GM21526 (cell line): Measurements from ENCODE around the gene ENTPD6.
"Not testable (repeated sequence)": the region's sequence is repeated elsewhere in the genome, so short reads cannot be mapped to it uniquely, and the experiment has no call there.

Source experiments
- ATAC-seq: cut with Tn5 transposase; IDR thresholded peaks from one replicate; pipeline ENCODE4 v1.9.1; 2021; ENCODE audit warnings: moderate library complexity; ENCODE audit not compliant: unreplicated experiment, low FRiP score

ENTPD6 gene

GRCh38 chr20:25238319-25239037, 43.0 kb downstream of the ENTPD6 start:
- no peak for ATAC-seq

- peak; percentile 58 for ATAC-seq
Observed at GRCh38 chr20:25239387-25240370, 44.2 kb downstream of the ENTPD6 start.

DNA sequence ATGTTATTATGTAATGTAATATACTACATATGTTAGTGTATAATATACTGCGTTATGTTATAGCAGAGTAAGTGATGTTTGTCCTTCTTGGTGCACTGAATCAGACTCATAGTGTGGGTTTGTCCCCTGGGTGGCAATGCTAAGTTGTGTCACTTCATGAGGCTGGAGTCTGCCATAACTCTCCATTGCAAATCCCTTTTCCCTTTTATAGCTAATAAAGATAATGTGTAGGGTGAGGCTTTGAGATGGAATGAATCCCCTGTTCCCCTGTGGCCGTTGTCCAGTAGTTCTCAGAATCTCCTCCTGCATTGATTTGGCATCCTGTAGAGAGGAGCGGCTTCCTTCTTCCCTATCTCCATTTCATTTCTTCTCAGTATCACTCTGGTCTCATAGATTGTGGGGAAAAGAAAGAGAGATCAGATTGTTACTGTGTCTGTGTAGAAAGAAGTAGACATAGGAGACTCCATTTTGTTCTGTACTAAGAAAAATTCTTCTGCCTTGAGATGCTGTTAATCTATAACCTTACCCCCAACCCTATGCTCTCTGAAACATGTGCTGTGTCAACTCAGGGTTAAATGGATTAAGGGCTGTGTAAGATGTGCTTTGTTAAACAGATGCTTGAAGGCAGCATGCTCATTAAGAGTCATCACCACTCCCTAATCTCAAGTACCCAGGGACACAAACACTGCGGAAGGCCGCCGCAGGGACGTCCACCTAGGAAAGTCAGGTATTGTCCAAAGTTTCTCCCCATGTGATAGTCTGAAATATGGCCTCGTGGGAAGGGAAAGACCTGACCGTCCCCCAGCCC, 45.5 kb downstream of the ENTPD6 start:
- ATAC-seq = not testable (repeated sequence)

GRCh38 chr20:25241659-25241955, 46.1 kb downstream of the ENTPD6 start:
- not testable (repeated sequence) for ATAC-seq

- no peak for ATAC-seq
Observed at GRCh38 chr20:25242231-25242630, 46.7 kb downstream of the ENTPD6 start.

GRCh38 chr20:25243416-25243979, 48.0 kb downstream of the ENTPD6 start:
- ATAC-seq = no peak

DNA sequence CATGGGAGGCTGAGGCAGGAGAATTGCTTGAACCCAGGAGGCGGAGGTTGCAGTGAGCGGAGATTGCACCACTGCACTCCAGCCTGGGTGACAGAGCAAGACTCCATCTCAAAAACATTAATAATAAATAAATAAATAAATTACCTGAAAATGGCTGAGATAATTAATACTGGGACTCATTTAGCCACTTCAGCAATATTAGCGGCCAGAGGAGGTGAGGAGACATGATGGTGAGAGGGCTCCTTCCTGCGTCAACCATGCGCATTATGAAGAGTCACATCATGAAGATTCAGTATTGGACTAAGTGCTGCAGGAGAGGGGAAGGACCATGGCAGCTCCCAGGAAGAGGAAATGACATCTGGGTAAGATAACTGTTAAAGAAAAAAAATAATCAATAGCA, 49.5 kb downstream of the ENTPD6 start:
- ATAC-seq = no peak

- ATAC-seq = no peak
Observed at GRCh38 chr20:25245461-25245860, 49.9 kb downstream of the ENTPD6 start.

DNA sequence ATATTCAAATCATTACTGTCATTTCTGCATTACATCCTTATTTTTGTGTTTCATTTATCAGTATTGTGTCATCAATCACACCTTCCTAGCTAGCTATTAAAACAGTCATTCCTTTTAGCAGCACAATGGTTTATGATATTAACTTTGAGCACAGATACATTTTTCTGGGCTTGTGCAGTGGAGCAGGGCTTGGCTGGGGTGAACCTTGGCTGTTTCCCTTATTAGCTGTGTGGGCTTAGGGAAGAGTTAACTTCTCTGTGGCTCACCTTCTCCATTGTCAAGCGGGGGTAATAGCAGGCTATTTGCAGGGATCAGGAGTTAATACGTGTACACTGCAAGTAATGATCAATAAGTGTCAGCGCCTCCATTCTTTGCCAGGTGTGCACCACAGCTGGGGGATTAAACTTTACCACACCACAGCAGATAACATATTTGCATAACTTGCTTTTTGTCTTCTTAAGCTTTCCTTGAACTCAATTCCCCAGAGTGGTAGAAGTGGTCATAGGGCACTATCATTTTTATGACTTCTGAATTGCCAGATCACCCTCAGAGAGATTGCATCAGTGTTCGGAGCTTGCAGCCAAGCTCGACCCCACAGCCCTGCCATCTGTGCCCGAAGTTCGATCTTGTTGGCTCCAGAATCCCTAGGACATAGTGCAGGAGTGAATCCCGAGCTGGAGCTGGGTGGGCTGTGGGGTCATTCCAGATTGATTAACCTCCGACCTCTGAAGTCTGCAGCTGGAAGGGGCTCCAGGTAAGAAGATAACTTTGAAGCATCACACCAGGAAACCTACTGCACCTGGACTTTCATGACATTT, 50.9 kb downstream of the ENTPD6 start:
- no peak for ATAC-seq

DNA sequence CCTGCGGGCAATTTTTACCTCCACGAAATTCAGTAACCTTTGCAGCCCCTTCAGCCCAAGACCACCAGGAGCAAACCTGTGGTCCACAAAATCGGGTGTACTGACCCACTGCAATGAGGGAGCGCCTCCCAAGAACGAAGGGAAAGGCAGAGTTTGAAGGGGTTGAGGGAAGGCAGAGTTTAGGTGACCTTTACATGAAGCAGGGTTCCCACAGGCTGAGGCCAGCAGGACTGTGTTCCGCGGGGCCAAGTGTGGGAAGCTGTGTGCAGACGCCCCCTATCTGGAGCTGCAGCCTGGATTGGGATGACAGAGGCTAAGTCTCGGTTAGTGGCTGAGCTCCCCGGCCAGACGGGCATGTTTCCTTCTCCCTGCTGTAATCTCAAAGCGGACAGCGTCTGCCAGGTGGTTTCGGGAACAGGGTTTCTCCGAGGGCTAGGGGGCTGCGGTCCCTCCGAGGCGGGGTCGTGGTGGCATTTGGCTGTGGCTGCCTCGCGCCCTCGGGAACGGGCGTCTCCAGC, 51.5 kb downstream of the ENTPD6 start:
- no peak for ATAC-seq

DNA sequence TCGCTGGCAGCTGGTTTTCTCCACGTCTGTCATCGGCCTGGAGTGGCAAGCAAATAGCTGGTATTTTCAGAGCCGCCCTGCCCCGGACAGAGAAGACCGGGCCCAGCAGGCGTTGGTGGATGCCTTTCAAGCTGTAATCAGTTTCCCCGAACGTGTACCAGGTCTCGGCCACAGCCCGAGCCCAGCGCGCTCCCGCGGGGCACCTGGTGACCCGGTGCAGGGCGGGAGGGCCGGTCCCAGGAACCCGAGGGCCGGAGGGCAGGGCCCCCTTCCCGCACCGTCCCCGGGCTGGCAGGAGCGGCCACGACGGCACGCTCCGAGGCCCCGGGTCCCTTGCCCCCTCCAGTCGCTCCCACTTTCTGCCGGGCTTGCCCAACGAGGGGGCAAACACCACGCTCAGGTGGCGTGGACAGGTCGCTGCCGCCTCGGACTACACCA, 52.0 kb downstream of the ENTPD6 start:
- peak; percentile 32 for ATAC-seq

GRCh38 chr20:25247956-25248785, 52.7 kb downstream of the ENTPD6 start, which contains the start of gene PYGB:
Gene PYGB, plus strand, starts transcription at chr20:25248085. Its CDS starts 94 bp downstream, at chr20:25248179.
- ATAC-seq = peak; percentile 68

DNA sequence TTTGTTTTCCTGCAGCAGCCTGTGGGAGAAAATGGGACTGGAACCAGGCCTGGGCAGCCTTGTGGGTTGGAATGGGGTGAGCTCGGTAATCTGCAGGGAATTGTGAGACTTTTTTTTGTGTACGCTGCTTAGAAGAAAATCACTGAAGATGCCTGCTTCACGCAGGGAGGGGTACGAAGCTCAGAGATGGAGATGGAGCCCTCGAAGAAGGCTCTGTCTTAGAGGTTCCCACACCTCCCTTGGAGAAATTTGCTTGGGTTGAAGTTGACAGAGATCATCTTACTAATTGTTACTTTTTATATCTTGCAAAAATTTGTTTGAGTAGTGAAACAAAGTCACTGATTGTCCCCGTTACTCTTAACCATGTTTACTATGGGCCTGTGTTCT, 53.3 kb downstream of the ENTPD6 start:
- ATAC-seq = no peak

DNA sequence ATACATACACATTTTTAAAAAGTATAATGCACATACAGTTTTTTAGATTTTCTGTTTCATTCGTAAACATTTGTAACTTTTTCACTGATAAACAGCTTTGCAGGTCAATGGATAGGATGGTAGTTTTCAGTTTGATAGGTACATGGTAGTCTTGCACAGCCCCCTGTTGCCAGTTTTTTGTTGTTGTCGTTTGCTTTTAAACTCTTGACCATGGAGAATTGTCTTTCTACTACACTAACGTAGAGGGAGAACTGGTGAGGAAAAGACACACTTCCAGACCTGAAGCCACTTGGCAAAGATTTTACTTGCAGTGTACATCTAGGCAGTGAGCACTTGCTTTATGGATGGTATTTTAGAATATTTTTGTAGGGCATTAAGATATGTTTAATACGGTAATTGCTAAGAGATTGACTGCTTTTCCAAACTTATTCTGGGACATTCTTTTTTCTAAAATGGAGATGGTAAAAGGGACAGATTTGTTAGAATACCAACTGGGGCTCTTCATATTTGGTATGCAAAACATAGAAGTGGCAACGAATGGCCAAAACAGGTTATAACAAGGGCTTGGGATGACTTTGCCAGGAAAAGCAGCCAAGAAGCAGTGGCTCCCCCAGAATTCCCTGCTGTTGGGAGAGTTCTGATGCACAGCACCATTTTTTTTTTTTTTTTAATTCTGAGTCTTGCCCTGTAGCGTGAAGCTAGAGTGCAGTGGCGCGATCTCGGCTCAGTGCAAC, 53.9 kb downstream of the ENTPD6 start:
- no peak for ATAC-seq

GRCh38 chr20:25250508-25250907, 55.0 kb downstream of the ENTPD6 start:
- ATAC-seq = no peak

GRCh38 chr20:25251019-25251418, 55.5 kb downstream of the ENTPD6 start:
- ATAC-seq = no peak

GRCh38 chr20:25251558-25251957, 56.0 kb downstream of the ENTPD6 start:
- no peak for ATAC-seq

DNA sequence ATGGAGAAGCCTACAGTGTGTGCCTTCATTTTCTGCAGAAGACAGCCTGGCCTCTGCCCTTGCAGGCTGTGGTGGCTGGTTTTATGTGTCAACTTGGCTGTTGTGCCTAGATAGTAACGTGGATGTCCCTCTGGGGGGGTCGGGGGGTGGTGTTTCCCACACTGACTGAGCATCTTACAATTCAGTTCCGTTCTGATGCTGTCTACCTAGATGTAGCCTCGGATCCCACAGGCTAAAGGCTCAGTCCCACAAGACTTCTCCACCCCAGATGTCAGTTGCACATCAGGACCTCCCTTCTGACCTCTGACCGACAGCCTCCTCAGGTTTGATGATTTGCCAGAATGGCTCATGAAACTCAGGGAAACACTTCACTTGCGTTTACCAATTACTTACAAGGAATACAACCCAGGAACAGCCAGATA, 56.7 kb downstream of the ENTPD6 start:
- no peak for ATAC-seq
